GM11168 (cell line): ENCODE data around the gene LPCAT1.
"Not testable (repeated sequence)": the region's sequence is repeated elsewhere in the genome, so short reads cannot be mapped to it uniquely, and the experiment has no call there.

Experiments used
- in situ Hi-C: fragments of 300-500 bp; cut with MboI; formaldehyde crosslinking; loops from one replicate; pipeline ENCODE4 v1.12.0; 2022; ENCODE audit warnings: low sequenced_read_pairs; ENCODE audit not compliant: unreplicated experiment

Gene LPCAT1

GRCh38 chr5:1437226-1437829, 86.4 kb downstream of the LPCAT1 start:
- in situ Hi-C loops, result no loop called here

DNA sequence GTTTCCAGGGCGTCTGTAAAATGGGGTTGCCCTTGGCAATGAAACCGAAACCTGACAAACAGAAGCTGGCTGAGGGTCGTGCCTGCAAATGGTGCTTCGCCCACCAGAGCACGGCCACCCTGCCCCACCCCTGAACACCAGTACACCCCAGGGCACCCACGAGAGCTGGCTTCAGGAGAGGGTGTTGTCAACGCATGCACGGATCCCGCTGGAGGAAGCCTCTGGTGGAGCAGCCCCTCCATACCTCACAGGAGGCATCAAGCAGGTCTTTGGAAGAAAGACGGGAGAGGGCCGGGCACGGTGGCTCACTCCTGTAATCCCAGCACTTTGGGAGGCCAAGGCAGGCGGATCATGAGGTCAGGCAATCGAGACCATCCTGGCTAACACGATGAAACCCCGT, 87.1 kb downstream of the LPCAT1 start:
- in situ Hi-C loops, result no loop called here

DNA sequence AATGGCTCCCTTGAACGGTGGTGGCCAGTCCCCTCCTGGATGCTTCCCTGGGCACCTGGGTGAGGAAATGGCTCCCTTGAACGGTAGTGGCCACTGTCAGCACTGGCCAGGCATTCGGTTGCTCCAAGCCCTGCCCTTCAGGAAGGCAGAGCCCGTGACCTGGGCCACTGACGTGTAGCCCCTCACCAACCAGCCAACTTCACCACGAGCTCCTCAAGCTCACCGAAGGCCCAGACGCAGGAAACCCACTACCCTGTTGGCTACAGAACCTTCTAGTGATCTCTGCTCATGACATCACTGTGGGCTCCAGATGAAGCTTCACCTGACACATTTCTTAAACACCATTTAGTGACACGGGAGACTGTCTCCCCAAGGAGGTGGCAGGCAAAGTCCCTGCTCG, 87.7 kb downstream of the LPCAT1 start:
- in situ Hi-C loops, result no loop called here

- in situ Hi-C loops, result no loop called here
Observed at GRCh38 chr5:1435369-1435768, 88.4 kb downstream of the LPCAT1 start.

DNA sequence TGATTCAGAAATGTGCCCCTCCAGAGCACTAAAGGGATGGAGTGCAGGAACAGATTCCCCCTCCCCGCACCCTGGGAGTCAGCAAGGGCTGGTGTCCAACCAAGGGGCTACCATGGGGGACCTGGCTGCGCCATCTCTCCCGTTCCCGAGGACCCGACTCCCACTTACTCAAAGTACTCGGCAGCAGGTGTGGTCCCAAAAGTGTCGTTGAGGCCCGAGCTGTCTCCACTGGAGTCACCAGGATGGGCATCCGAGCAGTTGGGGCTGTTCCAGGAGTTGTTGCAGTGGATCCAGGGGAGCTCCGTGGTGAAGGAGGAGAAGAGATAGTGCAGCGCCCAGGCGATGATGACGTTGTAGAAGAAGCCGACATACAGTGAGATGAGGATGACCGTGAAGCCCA, 91.5 kb downstream of the LPCAT1 start:
- in situ Hi-C loops, result no loop called here

GRCh38 chr5:1431896-1432295, 91.9 kb downstream of the LPCAT1 start:
- in situ Hi-C loops, result no loop called here

DNA sequence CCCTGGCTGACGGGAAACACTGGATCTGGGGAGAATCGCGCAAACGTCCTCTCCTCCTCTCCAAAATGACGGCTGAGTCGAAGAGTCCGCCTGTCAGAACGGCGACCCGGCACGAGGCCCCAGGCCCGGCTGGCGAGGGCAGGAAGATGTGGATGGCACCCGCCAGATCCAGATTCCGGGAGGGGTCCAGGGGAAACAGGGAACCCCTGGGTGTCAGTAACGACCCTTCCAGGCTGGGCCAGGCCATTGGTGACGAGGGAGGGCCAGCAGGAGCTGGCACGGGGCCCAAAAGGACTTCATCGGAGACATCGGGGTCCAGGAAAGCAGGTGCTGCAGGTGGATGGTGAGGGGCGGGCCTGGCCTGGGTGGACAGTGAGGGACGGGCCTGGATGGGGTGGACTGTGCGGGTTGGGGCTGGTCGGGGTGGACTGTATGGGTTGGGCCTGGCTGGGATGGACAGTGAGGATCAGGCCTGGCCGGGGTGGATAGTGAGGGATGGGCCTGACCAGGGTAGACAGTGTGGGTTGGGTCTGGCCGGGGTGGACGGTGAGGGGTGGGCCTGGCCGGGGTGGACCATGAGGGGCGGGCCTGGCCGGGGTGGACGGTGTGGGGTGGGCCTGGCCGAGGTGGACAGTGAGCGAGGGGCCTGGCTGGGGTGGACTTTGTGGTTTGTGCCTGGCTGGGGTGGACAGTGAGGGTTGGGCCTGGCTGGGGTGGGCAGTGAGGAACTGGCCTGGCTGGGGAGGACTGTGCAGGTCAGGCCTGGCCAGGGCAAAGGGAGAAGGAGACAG, 92.5 kb downstream of the LPCAT1 start:
- in situ Hi-C loops, result no loop called here

GRCh38 chr5:1430121-1430795, 93.5 kb downstream of the LPCAT1 start:
- in situ Hi-C loops, result no loop called here

GRCh38 chr5:1429496-1429895, 94.3 kb downstream of the LPCAT1 start:
- in situ Hi-C loops, result no loop called here

DNA sequence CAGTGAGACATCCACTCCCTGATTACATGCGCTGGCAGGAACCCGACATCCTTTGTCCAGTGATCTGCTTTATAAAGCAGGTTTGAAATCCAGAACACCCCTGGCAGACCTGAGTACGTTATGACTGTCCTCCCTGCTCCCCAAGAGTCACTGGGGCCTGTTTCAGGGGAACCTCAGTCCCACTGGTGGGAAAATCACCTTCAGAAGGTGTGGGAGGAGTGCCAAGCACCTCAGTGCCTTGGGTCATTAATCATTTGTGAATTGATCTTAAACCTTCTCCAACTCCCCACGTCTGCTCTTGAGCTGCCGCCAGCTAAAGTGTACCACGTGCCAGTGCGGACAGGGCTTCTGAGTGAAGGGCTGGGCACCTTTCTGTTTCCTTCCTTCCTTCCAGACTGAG, 94.7 kb downstream of the LPCAT1 start:
- in situ Hi-C loops, result no loop called here

GRCh38 chr5:1428107-1428506, 95.7 kb downstream of the LPCAT1 start:
- in situ Hi-C loops, result no loop called here

GRCh38 chr5:1424716-1425115, 99.0 kb downstream of the LPCAT1 start:
- in situ Hi-C loops, result no loop called here

DNA sequence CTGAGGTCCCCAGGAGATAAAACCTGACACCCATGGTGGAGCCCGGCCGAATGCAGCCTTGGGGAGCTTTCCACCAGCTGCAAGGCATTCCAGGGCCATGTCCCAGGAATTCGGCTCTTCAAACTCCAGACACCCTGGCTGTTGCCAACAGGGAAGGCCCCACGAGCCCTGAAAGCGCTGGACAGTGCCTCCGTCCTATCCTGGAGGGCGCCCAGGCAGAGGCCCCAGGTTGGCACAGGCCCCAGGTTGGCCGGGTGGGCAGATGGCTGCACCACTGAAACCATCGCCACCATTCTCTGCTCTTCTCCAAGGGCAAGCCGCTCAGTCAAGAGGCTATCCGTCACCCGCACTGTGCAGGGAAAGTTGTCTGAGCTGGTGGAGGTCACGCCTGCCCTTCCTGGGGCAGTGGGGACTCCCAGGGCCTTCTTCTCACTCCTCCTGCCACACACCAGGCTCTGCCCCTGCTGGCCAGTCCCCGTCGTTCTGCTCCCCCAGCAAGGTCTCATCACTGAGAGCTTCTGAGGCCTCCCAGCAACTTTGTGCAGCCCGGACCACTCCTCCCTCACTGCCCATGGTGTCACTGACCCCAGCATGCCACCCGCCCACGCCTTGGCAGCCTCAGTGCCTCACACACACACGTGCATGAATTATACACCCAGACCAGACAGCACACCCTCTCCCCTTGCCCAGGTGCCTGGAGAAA, 99.7 kb downstream of the LPCAT1 start:
- in situ Hi-C loops, result no loop called here

DNA sequence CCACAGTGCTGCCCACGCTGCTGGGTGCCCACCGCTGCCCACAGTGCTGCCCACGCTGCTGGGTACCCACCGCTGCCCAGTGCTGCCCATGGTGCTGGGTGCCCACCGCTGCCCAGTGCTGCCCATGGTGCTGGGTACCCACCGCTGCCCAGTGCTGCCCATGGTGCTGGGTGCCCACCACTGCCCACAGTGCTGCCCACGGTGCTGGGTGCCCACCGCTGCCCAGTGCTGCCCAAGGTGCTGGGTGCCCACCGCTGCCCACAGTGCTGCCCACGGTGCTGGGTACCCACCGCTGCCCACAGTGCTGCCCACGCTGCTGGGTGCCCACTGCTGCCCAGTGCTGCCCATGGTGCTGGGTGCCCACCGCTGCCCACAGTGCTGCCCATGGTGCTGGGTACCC, 101.2 kb downstream of the LPCAT1 start:
- in situ Hi-C loops, result not testable (repeated sequence)

DNA sequence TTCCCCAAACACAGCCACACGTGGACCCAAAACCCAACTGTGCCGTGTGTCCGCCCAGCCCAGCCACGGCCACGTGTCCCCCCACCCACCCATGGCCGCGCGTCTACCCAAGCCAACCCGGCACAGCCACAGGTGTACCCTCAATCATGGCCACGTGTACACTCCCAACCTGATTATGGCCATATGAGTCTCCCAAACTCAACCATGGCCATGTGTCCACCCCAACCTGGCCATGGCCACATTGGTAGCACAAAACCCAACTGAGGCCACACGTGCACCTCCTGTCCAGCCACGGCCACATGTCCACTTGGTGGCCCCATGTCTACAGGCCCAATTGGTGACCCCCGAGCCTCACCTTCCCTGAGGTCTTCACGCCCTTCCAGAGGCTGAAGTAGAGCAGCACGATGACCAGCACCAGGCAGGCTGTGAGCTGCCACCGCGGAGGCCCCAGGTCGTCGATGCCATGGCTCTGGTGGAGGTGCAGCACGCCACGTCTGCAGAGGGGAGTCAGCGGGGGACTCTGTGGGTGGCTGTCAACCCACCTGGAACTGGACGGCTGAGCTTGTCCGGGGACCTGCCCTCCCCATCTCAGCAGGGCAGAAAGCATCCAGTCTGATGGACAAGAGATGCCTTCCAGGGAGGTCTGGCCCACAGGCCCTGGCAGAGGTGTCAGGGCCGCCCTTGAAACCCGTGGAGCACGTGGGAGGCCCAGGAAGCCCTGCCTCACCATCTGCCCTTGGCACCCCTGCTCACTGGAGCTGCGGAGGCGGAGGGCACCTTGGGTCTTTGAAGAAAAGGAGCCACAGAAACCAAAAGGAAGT, 102.0 kb downstream of the LPCAT1 start:
- in situ Hi-C loops, result no loop called here

GRCh38 chr5:1420211-1421195, 103.3 kb downstream of the LPCAT1 start:
- in situ Hi-C loops, result no loop called here

- in situ Hi-C loops, result no loop called here
Observed at GRCh38 chr5:1419476-1420210, 104.1 kb downstream of the LPCAT1 start.

DNA sequence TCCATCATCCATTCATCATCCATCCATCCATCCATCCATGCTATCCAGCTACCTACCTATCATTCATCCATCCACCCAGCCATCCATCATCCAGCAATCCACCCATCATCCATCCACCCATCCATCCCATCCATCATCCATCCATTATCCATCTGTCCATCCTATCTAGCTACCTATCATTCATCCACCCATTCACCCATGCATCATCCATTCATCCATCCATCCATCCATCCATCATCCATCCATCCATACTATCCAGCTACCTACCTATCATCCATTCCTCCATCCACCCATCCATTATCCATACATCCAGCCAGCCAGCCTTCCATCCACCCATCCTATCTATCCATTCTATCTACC, 104.9 kb downstream of the LPCAT1 start:
- in situ Hi-C loops, result no loop called here
